GM23338 (cell line): ENCODE data around the gene DRD4. TPM values are rescaled to one million over a fixed set of nuclear protein-coding genes. Genes with fewer than 3 reads are reported as not detected.

ENCODE experiments used
- ATAC-seq: fragments of 200-7000 bp; cut with Tn5 transposase; 3 replicates; pipeline ENCODE4 v1.9.1; 2020
- DNase-seq: peaks from one replicate; pipeline ENCODE4 v3.0.0-alpha.2; 2015; ENCODE audit warnings: low spot score
- H2AFZ ChIP-seq: fragments of 200-600 bp; sonication (generic); 2 replicates; pipeline ENCODE4 v1.8.0; 2016; ENCODE audit warnings: antibody characterized with exemption, mild to moderate bottlenecking, moderate library complexity
- H3F3A ChIP-seq: fragments of 200-600 bp; sonication (generic); replicated peaks from 2 replicates; pipeline ENCODE4 v1.8.0; 2017; ENCODE audit warnings: antibody characterized with exemption, mixed run types, low read depth
- H3K27ac ChIP-seq: fragments of 200-600 bp; sonication (generic); 2 replicates; pipeline ENCODE4 v1.6.1; 2016; ENCODE audit warnings: low read depth
- H3K27me3 ChIP-seq: fragments of 200-600 bp; sonication (generic); 2 replicates; pipeline ENCODE4 v1.8.0; 2016; ENCODE audit warnings: mild to moderate bottlenecking, mixed run types, moderate library complexity; ENCODE audit not compliant: insufficient read depth
- H3K36me3 ChIP-seq: fragments of 200-600 bp; sonication (generic); 2 replicates; pipeline ENCODE4 v1.8.0; 2016; ENCODE audit warnings: mild to moderate bottlenecking; ENCODE audit not compliant: insufficient read depth
- H3K4me1 ChIP-seq: fragments of 200-600 bp; sonication (generic); 2 replicates; pipeline ENCODE4 v1.8.0; 2016; ENCODE audit warnings: mild to moderate bottlenecking, moderate library complexity; ENCODE audit not compliant: insufficient read depth
- H3K4me2 ChIP-seq: fragments of 200-600 bp; sonication (generic); 2 replicates; pipeline ENCODE4 v1.7.1; 2017; ENCODE audit warnings: mixed run types
- H3K4me3 ChIP-seq: fragments of 200-600 bp; sonication (generic); 2 replicates; pipeline ENCODE4 v1.6.1; 2016; ENCODE audit warnings: mixed run types
- H3K79me2 ChIP-seq: fragments of 200-600 bp; sonication (generic); replicated peaks from 2 replicates; pipeline ENCODE4 v1.8.0; 2017; ENCODE audit warnings: mild to moderate bottlenecking; ENCODE audit not compliant: insufficient read depth
- H3K9me2 ChIP-seq: fragments of 200-600 bp; sonication (generic); 2 replicates; pipeline ENCODE4 v1.8.0; 2017; ENCODE audit not compliant: insufficient read depth
- H4K20me1 ChIP-seq: fragments of 200-600 bp; sonication (generic); replicated peaks from 2 replicates; pipeline ENCODE4 v1.8.0; 2017; ENCODE audit warnings: mild to moderate bottlenecking; ENCODE audit not compliant: insufficient read depth
- H3K27ac Mint-ChIP-seq: 2 replicates; pipeline ENCODE4 v1.8.0; 2020; ENCODE audit warnings: inconsistent platforms, mild to moderate bottlenecking, moderate library complexity, mixed read lengths
- H3K27me3 Mint-ChIP-seq: 3 replicates; pipeline ENCODE4 v1.8.0; 2022; ENCODE audit warnings: low read depth, mild to moderate bottlenecking, moderate library complexity, mixed read lengths, inconsistent platforms; ENCODE audit not compliant: insufficient read depth, poor library complexity
- H3K36me3 Mint-ChIP-seq: 3 replicates; pipeline ENCODE4 v1.8.0; 2021; ENCODE audit warnings: low read depth, mild to moderate bottlenecking, inconsistent platforms, moderate library complexity, mixed read lengths
- H3K4me1 Mint-ChIP-seq: 3 replicates; pipeline ENCODE4 v1.8.0; 2020; ENCODE audit warnings: mild to moderate bottlenecking, inconsistent platforms, mixed read lengths
- H3K4me3 Mint-ChIP-seq: 3 replicates; pipeline ENCODE4 v1.8.0; 2021; ENCODE audit warnings: moderate library complexity, mild to moderate bottlenecking, inconsistent platforms, mixed read lengths
- H3K9me3 Mint-ChIP-seq: 3 replicates; pipeline ENCODE4 v1.8.0; 2020; ENCODE audit warnings: moderate library complexity, mild to moderate bottlenecking, inconsistent platforms, mixed read lengths
- CREB1 ChIP-seq: fragments of 250-450 bp; sonication (Bioruptor Pico); IDR thresholded peaks from 2 replicates; pipeline ENCODE4 v1.5.0; 2020; ENCODE audit warnings: low read depth, mild to moderate bottlenecking, moderate library complexity
- CTCF ChIP-seq, 2 experiments: fragments of 200-600 bp in 1 of 2; sonication (generic) in 1 of 2; conservative IDR thresholded peaks; 2 replicates each; pipeline versions ENCODE4 v1.5.1 to v1.6.1; 2016 to 2017; ENCODE audit warnings: antibody characterized with exemption in 2 of 2, low read depth in 2 of 2, mild to moderate bottlenecking in 2 of 2, moderate library complexity in 1 of 2
- JUNB ChIP-seq: IDR thresholded peaks from one replicate; pipeline ENCODE4 v1.6.1; 2016; ENCODE audit warnings: antibody characterized with exemption; ENCODE audit not compliant: unreplicated experiment
- STAT1 ChIP-seq: IDR thresholded peaks from one replicate; pipeline ENCODE4 v1.6.1; 2016; ENCODE audit warnings: antibody characterized with exemption; ENCODE audit not compliant: unreplicated experiment
- ZNF331 ChIP-seq: fragments of 250-450 bp; sonication (Bioruptor Pico); IDR thresholded peaks from 2 replicates; pipeline ENCODE4 v1.5.0; 2020; ENCODE audit warnings: low read depth, mild to moderate bottlenecking, moderate library complexity
- ZNF462 ChIP-seq: fragments of 250-450 bp; sonication (Bioruptor Pico); IDR thresholded peaks from 2 replicates; pipeline ENCODE4 v1.5.0; 2020; ENCODE audit warnings: mild to moderate bottlenecking, moderate library complexity
- polyA plus RNA-seq: library from polyadenylated mRNA; unstranded; fragments of >200 nt; fragmentation: Nextera tagmentation; extraction: Ambion mirVana; gene quantifications from 2 replicates; pipeline ENCODE4 v1.2.1, GENCODE V29; 2016
- total RNA-seq: library from RNA; depleted of rRNA; stranded (reverse); fragments of >200 nt; shearing (Covaris generic); gene quantifications from 2 replicates; pipeline ENCODE4 v1.2.3, GENCODE V29; 2014

Gene DRD4
- total and polyA plus RNA-seq, 2 experiments from 2014 or later: 1.0 to 1.8 TPM

GRCh38 chr11:660281-660680, 23.2 kb downstream of the DRD4 start:
- H3K4me1 Mint-ChIP-seq: 0 out of 3 replicates have a peak, but pooled peaks cover 3% of the 10 kb centered on the region
- Histone ChIP-seq H3K4me3 (no peak overlapping the region), H4K20me1 (peaks cover 13% of the 10 kb centered on the region; the same call in 1 of the 2 replicates), H3K27me3 (no peaks in the 10 kb centered on the region), H3K4me1 (no peaks in the 10 kb centered on the region), H3K9me2 (no peaks in the 10 kb centered on the region), H3K79me2 (peaks cover 3% of the 10 kb centered on the region; the same call in 1 of the 2 replicates), H3F3A (peaks cover 18% of the 10 kb centered on the region; the same call in 1 of the 2 replicates), H3K36me3 (peaks cover 9% of the 10 kb centered on the region), H3K27ac (no peak overlapping the region; the same call in 1 of the 2 replicates), H3K4me2 (no peak overlapping the region), H2AFZ (no peak overlapping the region)
- H3K27ac Mint-ChIP-seq: no peak overlapping the region
- H3K27me3 Mint-ChIP-seq: peaks cover 4% of the 10 kb centered on the region
- DNase-seq: no peak
- H3K9me3 Mint-ChIP-seq: no peaks in the 10 kb centered on the region
- peaks cover 19% of the 10 kb centered on the region for H3K36me3 Mint-ChIP-seq
- ATAC-seq: no peak
- H3K4me3 Mint-ChIP-seq: no peak overlapping the region
- TF ChIP-seq JUNB (no peak), CTCF (conservative IDR thresholded peaks at IDR 0.05; ENCODE audit: low read depth in 2 of 2) (no peak), STAT1 (no peak), ZNF462 (CRISPR knock-in tag) (no peak), ZNF331 (CRISPR knock-in tag) (no peak), CREB1 (CRISPR knock-in tag) (no peak)
